OCI-LY1 (cell line): ENCODE measurements around the gene ENTPD7.

ENCODE experiments used
- H2AFZ ChIP-seq: fragments of 200-600 bp; sonication (generic), shearing (Covaris generic); 2 replicates; pipeline ENCODE4 v1.6.0; 2014; ENCODE audit warnings: antibody characterized with exemption, mild to moderate bottlenecking, low read length
- H3F3A ChIP-seq: fragments of 200-600 bp; sonication (generic), shearing (Covaris generic); 2 replicates; pipeline ENCODE4 v1.6.0; 2014; ENCODE audit warnings: mild to moderate bottlenecking, antibody characterized with exemption, low read length, moderate library complexity; ENCODE audit not compliant: insufficient read depth
- H3K27ac ChIP-seq: fragments of 200-600 bp; sonication (generic); 2 replicates; pipeline ENCODE4 v1.5.1; 2014; ENCODE audit warnings: low read length, mixed run types, mild to moderate bottlenecking, low read depth; ENCODE audit not compliant: poor library complexity, severe bottlenecking
- H3K27me3 ChIP-seq: fragments of 200-600 bp; sonication (generic); 2 replicates; pipeline ENCODE4 v1.6.0; 2014; ENCODE audit warnings: antibody characterized with exemption, mild to moderate bottlenecking, low read length, moderate library complexity; ENCODE audit not compliant: insufficient read depth
- H3K36me3 ChIP-seq: fragments of 200-600 bp; sonication (generic); 2 replicates; pipeline ENCODE4 v1.6.1; 2014; ENCODE audit warnings: mild to moderate bottlenecking, antibody characterized with exemption, low read length, moderate library complexity, mixed read lengths; ENCODE audit not compliant: insufficient read depth
- H3K4me1 ChIP-seq: fragments of 200-600 bp; sonication (generic); 2 replicates; pipeline ENCODE4 v1.5.1; 2014; ENCODE audit warnings: mild to moderate bottlenecking, low read length, moderate library complexity; ENCODE audit not compliant: insufficient read depth, severe bottlenecking
- H3K4me2 ChIP-seq: fragments of 200-600 bp; sonication (generic), shearing (Covaris generic); 2 replicates; pipeline ENCODE4 v1.6.1; 2014; ENCODE audit warnings: low read length
- H3K4me3 ChIP-seq: fragments of 200-600 bp; sonication (generic); 2 replicates; pipeline ENCODE4 v1.5.1; 2014; ENCODE audit warnings: low read length, low read depth, mild to moderate bottlenecking, mixed read lengths; ENCODE audit not compliant: poor library complexity, severe bottlenecking
- H3K79me2 ChIP-seq: fragments of 200-600 bp; shearing (Covaris generic); 2 replicates; pipeline ENCODE4 v1.6.1; 2016; ENCODE audit warnings: mixed run types, low read length, mixed read lengths; ENCODE audit not compliant: insufficient read depth
- H3K9ac ChIP-seq: fragments of 200-600 bp; sonication (generic), shearing (Covaris generic); 2 replicates; pipeline ENCODE4 v1.6.1; 2014; ENCODE audit warnings: mild to moderate bottlenecking, low read length, mixed read lengths
- H3K9me2 ChIP-seq: fragments of 200-600 bp; sonication (generic), shearing (Covaris generic); 2 replicates; pipeline ENCODE4 v1.6.1; 2014; ENCODE audit warnings: low read depth, mild to moderate bottlenecking, low read length, mixed read lengths
- H3K9me3 ChIP-seq: fragments of 200-600 bp; shearing (Covaris generic); 2 replicates; pipeline ENCODE4 v1.6.1; 2014; ENCODE audit warnings: low read length, mixed read lengths
- H4K20me1 ChIP-seq: fragments of 200-600 bp; sonication (generic), shearing (Covaris generic); 2 replicates; pipeline ENCODE4 v1.6.0; 2016; ENCODE audit warnings: mild to moderate bottlenecking, low read length; ENCODE audit not compliant: insufficient read depth
- EZH2 ChIP-seq: fragments of 200-600 bp; sonication (generic), shearing (Covaris generic); IDR thresholded peaks from 2 replicates; pipeline ENCODE4 v1.8.0; 2017; ENCODE audit warnings: borderline replicate concordance, mixed run types, mild to moderate bottlenecking, antibody characterized with exemption, low read length, moderate library complexity, mixed read lengths
- TF ChIP-seq, protein P1 (sequence below): fragments of 200-600 bp; sonication (generic), shearing (Covaris generic); IDR thresholded peaks from 2 replicates; pipeline ENCODE4 v1.5.1; 2017; ENCODE audit warnings: mild to moderate bottlenecking, antibody characterized with exemption, low read length, moderate library complexity, mixed read lengths

The ENTPD7 gene

DNA sequence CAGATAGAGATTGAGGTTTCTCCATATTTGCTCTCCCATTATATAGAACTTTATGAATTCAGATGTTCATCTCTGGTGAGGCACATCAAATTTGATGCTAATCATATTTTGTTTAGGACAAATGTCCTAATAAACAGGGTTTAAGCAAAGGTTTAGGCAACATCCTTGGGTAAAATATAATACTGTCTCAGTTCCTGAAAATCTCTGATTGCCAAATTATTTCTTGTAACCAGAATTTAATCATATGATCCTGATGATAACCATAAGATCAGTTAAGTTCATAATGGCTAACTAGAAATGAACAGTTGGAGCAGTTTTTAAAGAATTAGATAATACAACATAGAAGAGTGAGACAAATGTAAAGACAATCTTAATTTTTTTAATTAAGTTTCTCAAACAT is 91.3 kb downstream of the ENTPD7 start:
- Histone ChIP-seq H3K4me1 (no peaks in the 10 kb centered on the region), H3F3A (no peaks in the 10 kb centered on the region), H3K27me3 (no peaks in the 10 kb centered on the region), H3K79me2 (no peaks in the 10 kb centered on the region), H3K9me2 (no peaks in the 10 kb centered on the region), H3K4me3 (no peak overlapping the region), H3K9me3 (no peaks in the 10 kb centered on the region), H3K4me2 (no peak overlapping the region), H3K9ac (no peak overlapping the region), H4K20me1 (no peaks in the 10 kb centered on the region), H3K36me3 (peaks cover 56% of the 10 kb centered on the region), H2AFZ (no peak overlapping the region), H3K27ac (no peak overlapping the region)
- no peak for TF ChIP-seq EZH2
- TF ChIP-seq, protein P1, sequence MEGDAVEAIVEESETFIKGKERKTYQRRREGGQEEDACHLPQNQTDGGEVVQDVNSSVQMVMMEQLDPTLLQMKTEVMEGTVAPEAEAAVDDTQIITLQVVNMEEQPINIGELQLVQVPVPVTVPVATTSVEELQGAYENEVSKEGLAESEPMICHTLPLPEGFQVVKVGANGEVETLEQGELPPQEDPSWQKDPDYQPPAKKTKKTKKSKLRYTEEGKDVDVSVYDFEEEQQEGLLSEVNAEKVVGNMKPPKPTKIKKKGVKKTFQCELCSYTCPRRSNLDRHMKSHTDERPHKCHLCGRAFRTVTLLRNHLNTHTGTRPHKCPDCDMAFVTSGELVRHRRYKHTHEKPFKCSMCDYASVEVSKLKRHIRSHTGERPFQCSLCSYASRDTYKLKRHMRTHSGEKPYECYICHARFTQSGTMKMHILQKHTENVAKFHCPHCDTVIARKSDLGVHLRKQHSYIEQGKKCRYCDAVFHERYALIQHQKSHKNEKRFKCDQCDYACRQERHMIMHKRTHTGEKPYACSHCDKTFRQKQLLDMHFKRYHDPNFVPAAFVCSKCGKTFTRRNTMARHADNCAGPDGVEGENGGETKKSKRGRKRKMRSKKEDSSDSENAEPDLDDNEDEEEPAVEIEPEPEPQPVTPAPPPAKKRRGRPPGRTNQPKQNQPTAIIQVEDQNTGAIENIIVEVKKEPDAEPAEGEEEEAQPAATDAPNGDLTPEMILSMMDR: no peak

GRCh38 chr10:99754670-99755069 is 95.4 kb downstream of the ENTPD7 start:
- Histone ChIP-seq H3K27me3 (no peaks in the 10 kb centered on the region), H4K20me1 (no peaks in the 10 kb centered on the region), H3K27ac (no peak overlapping the region), H3K4me1 (no peaks in the 10 kb centered on the region), H3K9me2 (no peaks in the 10 kb centered on the region), H3K4me3 (no peak overlapping the region), H3F3A (no peaks in the 10 kb centered on the region), H2AFZ (no peak overlapping the region), H3K4me2 (no peak overlapping the region), H3K9me3 (no peaks in the 10 kb centered on the region), H3K79me2 (no peaks in the 10 kb centered on the region), H3K36me3 (peaks cover 55% of the 10 kb centered on the region), H3K9ac (no peak overlapping the region)
- TF ChIP-seq, protein P1: no peak
- TF ChIP-seq EZH2: no peak
